ENCODE data around the gene VAMP5.
"Not testable (repeated sequence)": the region's sequence is repeated elsewhere in the genome, so short reads cannot be mapped to it uniquely, and the experiment has no call there.

Gene VAMP5

GRCh38 chr2:85599468-85600234, 15.4 kb downstream of the VAMP5 start:
- in situ Hi-C loops (cut with HindIII; ENCODE audit: low sequenced_read_pairs) = no loop called here

- in situ Hi-C loops (cut with HindIII; ENCODE audit: low sequenced_read_pairs) = no loop called here
These were observed 16.0 kb downstream of the VAMP5 start for GRCh38 chr2:85600235-85600575.

GRCh38 chr2:85600951-85601770, 16.9 kb downstream of the VAMP5 start:
- in situ Hi-C loops (cut with HindIII; ENCODE audit: low sequenced_read_pairs) = no loop called here

GRCh38 chr2:85601771-85602475, 17.7 kb downstream of the VAMP5 start:
- in situ Hi-C loops (cut with HindIII; ENCODE audit: low sequenced_read_pairs) = no loop called here

GRCh38 chr2:85602476-85603234, 18.4 kb downstream of the VAMP5 start, which contains the start of gene TMEM150A:
TSS of gene TMEM150A (minus strand) at chr2:85602698. CDS start at chr2:85601948, 750 bp downstream.
- in situ Hi-C loops (cut with HindIII; ENCODE audit: low sequenced_read_pairs) = no loop called here

GRCh38 chr2:85604133-85604444, 19.9 kb downstream of the VAMP5 start:
- in situ Hi-C loops (cut with HindIII; ENCODE audit: low sequenced_read_pairs) = not testable (repeated sequence)

- in situ Hi-C loops (cut with HindIII; ENCODE audit: low sequenced_read_pairs) = no loop called here
These were observed 20.5 kb downstream of the VAMP5 start for GRCh38 chr2:85604568-85605339.

- in situ Hi-C loops (cut with HindIII; ENCODE audit: low sequenced_read_pairs) = no loop called here
These were observed 21.3 kb downstream of the VAMP5 start for GRCh38 chr2:85605406-85606115.

- in situ Hi-C loops (cut with HindIII; ENCODE audit: low sequenced_read_pairs) = no loop called here
These were observed 21.9 kb downstream of the VAMP5 start for GRCh38 chr2:85606116-85606455.

GRCh38 chr2:85607268-85608215, 23.3 kb downstream of the VAMP5 start:
- in situ Hi-C loops (cut with HindIII; ENCODE audit: low sequenced_read_pairs) = no loop called here

GRCh38 chr2:85611217-85611704, 27.0 kb downstream of the VAMP5 start:
- in situ Hi-C loops (cut with HindIII; ENCODE audit: low sequenced_read_pairs) = no loop called here

- in situ Hi-C loops (cut with HindIII; ENCODE audit: low sequenced_read_pairs) = no loop called here
These were observed 27.7 kb downstream of the VAMP5 start, which contains the start of gene C2orf68 for GRCh38 chr2:85611705-85612587. TSS of gene C2orf68 (minus strand) at chr2:85612066. CDS start at chr2:85611984, 82 bp downstream.

GRCh38 chr2:85613717-85614515, 29.7 kb downstream of the VAMP5 start:
- in situ Hi-C loops (cut with HindIII; ENCODE audit: low sequenced_read_pairs) = no loop called here

- in situ Hi-C loops (cut with HindIII; ENCODE audit: low sequenced_read_pairs) = not testable (repeated sequence)
These were observed 30.5 kb downstream of the VAMP5 start for GRCh38 chr2:85614757-85615156.

- in situ Hi-C loops (cut with HindIII; ENCODE audit: low sequenced_read_pairs) = no loop called here
These were observed 31.1 kb downstream of the VAMP5 start for GRCh38 chr2:85615413-85615728.

GRCh38 chr2:85617723-85618122, 33.5 kb downstream of the VAMP5 start:
- in situ Hi-C loops (cut with HindIII; ENCODE audit: low sequenced_read_pairs) = not testable (repeated sequence)

- in situ Hi-C loops (cut with HindIII; ENCODE audit: low sequenced_read_pairs) = no loop called here
These were observed 35.4 kb downstream of the VAMP5 start for GRCh38 chr2:85619617-85620016.

Data from endothelial cell of hepatic sinusoid (primary cell).